ENCODE results near the gene SMAD4. TPM values are rescaled to one million over a fixed set of nuclear protein-coding genes. Genes with fewer than 3 reads are reported as not detected.

SMAD4 gene
- total RNA-seq, result 75.1 TPM

- no peaks in the 10 kb centered on the region for H3K27me3 ChIP-seq
- no peaks in the 10 kb centered on the region for H3K36me3 ChIP-seq
- TF ChIP-seq POLR2AphosphoS5 (IDR thresholded peaks at IDR 0.05; ENCODE audit: insufficient read depth in 1 of 2, low read depth in 1 of 2) (peak; percentile 94 to 98), CTCF (IDR thresholded peaks at IDR 0.05) (no peak), POLR2A (IDR thresholded peaks at IDR 0.05) (peak in 1 of 2 donors; percentile 80)
- H3K4me1 ChIP-seq, result peaks cover 59% of the 10 kb centered on the region
- H3K27ac ChIP-seq, result peak within 1 kb of the TSS; percentile 95
- intact Hi-C loops (cut with DNase I), result loop anchor here (5.0 kb wide), 1 partner anchor 63 kb away; the partner anchor contains the start of gene ELAC1
- peak within 1 kb of the TSS; percentile 74 to 79 for H3K4me3 ChIP-seq
- H3K9me3 ChIP-seq, result no peaks in the 10 kb centered on the region
- DNase-seq (ENCODE audit: extremely low spot score in 2 of 2), result peak in 1 of 2 donors; percentile 96
These were observed at the start of gene SMAD4 for GRCh38 chr18:51029694-51030536. TSS of gene SMAD4 (plus strand) at chr18:51030213. CDS start at chr18:51047047, 16,834 bp downstream.

- no peak overlapping the region for H3K27ac ChIP-seq
- no peak overlapping the region for H3K4me3 ChIP-seq
- intact Hi-C loops (cut with DNase I), result no loop called here
- no peaks in the 10 kb centered on the region for H3K27me3 ChIP-seq
- no peaks in the 10 kb centered on the region for H3K9me3 ChIP-seq
- peaks cover 15% of the 10 kb centered on the region for H3K4me1 ChIP-seq
- peaks cover 0 to 26% of the 10 kb centered on the region in 2 donors for H3K36me3 ChIP-seq
- TF ChIP-seq CTCF (IDR thresholded peaks at IDR 0.05) (no peak), POLR2A (IDR thresholded peaks at IDR 0.05) (no peak), POLR2AphosphoS5 (IDR thresholded peaks at IDR 0.05; ENCODE audit: insufficient read depth in 1 of 2, low read depth in 1 of 2) (no peak)
- DNase-seq (ENCODE audit: extremely low spot score in 2 of 2), result no peak
These were observed 48.6 kb upstream of the SMAD4 start for GRCh38 chr18:50981381-50981780.

- no peak for TF ChIP-seq POLR2A (IDR thresholded peaks at IDR 0.05)
- no peak for TF ChIP-seq CTCF (IDR thresholded peaks at IDR 0.05)
- peak in 1 of 2 donors; percentile 13 for TF ChIP-seq POLR2AphosphoS5 (IDR thresholded peaks at IDR 0.05; ENCODE audit: insufficient read depth in 1 of 2, low read depth in 1 of 2)
- H3K27ac ChIP-seq, result peak overlapping the region; percentile 46
- no peaks in the 10 kb centered on the region for H3K27me3 ChIP-seq
- no peaks in the 10 kb centered on the region for H3K9me3 ChIP-seq
- H3K4me1 ChIP-seq, result peaks cover 21% of the 10 kb centered on the region
- DNase-seq (ENCODE audit: extremely low spot score in 2 of 2), result no peak
- H3K4me3 ChIP-seq, result no peak overlapping the region
- intact Hi-C loops (cut with DNase I), result no loop called here
- peaks cover 0 to 19% of the 10 kb centered on the region in 2 donors for H3K36me3 ChIP-seq
These were observed 47.8 kb upstream of the SMAD4 start for GRCh38 chr18:50982086-50982801.

- no peaks in the 10 kb centered on the region for H3K9me3 ChIP-seq
- H3K27me3 ChIP-seq, result no peaks in the 10 kb centered on the region
- H3K36me3 ChIP-seq, result peaks cover 0 to 14% of the 10 kb centered on the region in 2 donors
- no peak overlapping the region for H3K4me3 ChIP-seq
- intact Hi-C loops (cut with DNase I), result no loop called here
- peak overlapping the region; percentile 46 for H3K27ac ChIP-seq
- H3K4me1 ChIP-seq, result peaks cover 21% of the 10 kb centered on the region
- DNase-seq (ENCODE audit: extremely low spot score in 2 of 2), result no peak
- TF ChIP-seq POLR2AphosphoS5 (IDR thresholded peaks at IDR 0.05; ENCODE audit: insufficient read depth in 1 of 2, low read depth in 1 of 2) (no peak), CTCF (IDR thresholded peaks at IDR 0.05) (no peak)
These were observed 47.2 kb upstream of the SMAD4 start for GRCh38 chr18:50982802-50983179.
